Measurements from ENCODE around the gene TMEM164.
"Not testable (repeated sequence)": the region's sequence is repeated elsewhere in the genome, so short reads cannot be mapped to it uniquely, and the experiment has no call there.

The TMEM164 gene

DNA sequence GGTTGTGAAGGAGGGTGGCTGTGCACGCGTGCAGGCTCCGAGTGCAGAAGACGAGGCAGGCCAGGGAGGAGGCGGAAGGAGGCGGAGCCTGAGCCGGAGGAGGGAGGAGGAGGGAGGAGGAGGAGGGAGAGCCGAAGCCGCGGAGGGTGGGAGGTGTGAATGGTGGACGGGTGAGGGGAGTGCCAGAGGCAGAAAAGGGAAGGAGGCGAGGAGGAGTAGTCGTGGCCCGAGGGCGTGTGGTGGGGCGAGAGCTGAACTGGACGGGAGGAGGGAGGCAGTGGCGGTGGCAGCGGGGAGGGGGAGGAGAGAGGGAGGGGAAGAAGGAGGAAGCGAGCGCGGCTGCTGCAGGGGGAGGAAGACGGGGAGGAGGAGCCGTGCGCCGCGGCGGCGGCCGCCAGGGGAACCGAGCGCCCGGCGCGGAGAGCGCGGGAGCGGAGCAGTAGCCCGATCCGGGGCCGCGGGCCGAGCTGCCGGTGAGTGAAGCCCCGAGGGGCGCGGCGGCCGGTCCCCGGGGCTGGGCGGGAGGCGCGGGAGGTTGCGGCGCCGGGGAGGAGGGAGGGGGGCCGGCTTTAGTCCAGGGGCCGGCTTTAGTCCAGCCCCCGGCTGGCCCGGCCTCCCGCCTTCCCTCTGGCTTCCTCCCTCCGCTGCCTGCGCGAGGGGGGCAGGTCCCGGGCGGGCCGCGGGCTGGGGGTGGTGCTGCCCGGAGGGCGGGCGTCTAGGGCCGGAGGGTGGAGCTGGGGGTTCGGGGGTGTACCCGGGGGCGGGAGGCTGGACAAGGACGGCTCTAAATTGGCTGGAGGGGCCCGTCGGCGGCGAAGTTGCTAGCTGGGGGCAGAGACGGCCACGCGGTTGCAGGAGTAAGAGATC lies at the start of gene TMEM164:
TSS of gene TMEM164 (plus strand) at position 815 of the 867 bp plus-strand sequence. CDS start 661 bp downstream, outside the sequence.
- Histone ChIP-seq H3K27me3 (ENCODE audit: control insufficient read depth, insufficient read depth, low read length) (no peaks in the 10 kb centered on the region), H3K4me1 (ENCODE audit: control insufficient read depth, insufficient read depth, low read length) (no peaks in the 10 kb centered on the region), H3K36me3 (ENCODE audit: control insufficient read depth, insufficient read depth, low read length) (no peaks in the 10 kb centered on the region), H3K4me3 (ENCODE audit: low read length) (peak within 1 kb of the TSS; percentile 96; the same call in 1 of the 2 replicates), H3K27ac (ENCODE audit: low read length) (no peak within 1 kb of the TSS), H3K9me3 (ENCODE audit: control insufficient read depth, insufficient read depth, low read length) (no peaks in the 10 kb centered on the region)
- DNase-seq (ENCODE audit: low read depth, low spot score): no peak
- no CpG with 5 or more reads among the region's 83 CpGs for WGBS (ENCODE audit: insufficient coverage, insufficient read length)

DNA sequence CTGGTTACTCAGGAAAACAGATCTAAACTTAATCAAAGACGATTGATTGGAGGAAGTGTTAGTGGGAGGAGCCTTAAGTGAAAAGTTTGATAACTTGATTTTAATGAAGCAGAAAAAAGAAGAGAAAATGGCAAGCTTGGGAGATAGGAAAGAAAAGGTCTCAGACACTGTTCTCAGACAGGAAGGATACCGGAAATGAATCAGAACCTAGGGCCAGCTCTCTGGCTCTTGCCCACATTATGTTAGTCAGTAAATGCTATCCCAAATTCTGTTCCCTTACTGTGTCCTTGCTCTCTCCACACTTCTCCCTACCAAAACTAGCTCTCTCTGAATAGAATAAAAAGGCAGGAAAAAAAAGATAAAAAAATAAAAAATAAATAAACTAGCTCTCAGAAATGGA lies 48.6 kb upstream of the TMEM164 start:
- no CpG with 5 or more reads among the region's 2 CpGs for WGBS (ENCODE audit: insufficient coverage, insufficient read length)
- H3K4me3 ChIP-seq (ENCODE audit: low read length): no peak overlapping the region
- no peak for DNase-seq (ENCODE audit: low read depth, low spot score)
- no peaks in the 10 kb centered on the region for H3K4me1 ChIP-seq (ENCODE audit: control insufficient read depth, insufficient read depth, low read length)
- H3K27ac ChIP-seq (ENCODE audit: low read length): no peak overlapping the region
- no peaks in the 10 kb centered on the region for H3K9me3 ChIP-seq (ENCODE audit: control insufficient read depth, insufficient read depth, low read length)
- no peaks in the 10 kb centered on the region for H3K36me3 ChIP-seq (ENCODE audit: control insufficient read depth, insufficient read depth, low read length)
- H3K27me3 ChIP-seq (ENCODE audit: control insufficient read depth, insufficient read depth, low read length): no peaks in the 10 kb centered on the region

DNA sequence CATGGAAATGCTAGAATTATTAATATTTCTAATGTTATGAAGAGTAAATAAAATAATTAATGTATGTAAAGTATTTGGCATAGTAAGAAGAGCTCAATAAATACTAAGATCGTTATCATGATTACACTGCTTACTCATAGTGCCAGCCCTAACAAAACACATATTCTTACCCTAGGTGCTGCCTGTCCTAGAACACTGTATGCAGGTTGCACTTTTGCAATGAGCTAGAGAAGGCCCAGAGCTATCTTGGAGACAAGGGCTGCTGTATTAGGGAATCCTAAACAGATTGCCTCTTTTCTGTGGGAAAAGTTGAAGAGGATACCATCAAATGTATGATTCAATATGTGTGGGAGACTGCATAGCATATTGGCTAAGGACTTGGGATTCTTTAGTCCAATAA lies 48.0 kb upstream of the TMEM164 start:
- no CpG with 5 or more reads among the region's 1 CpG for WGBS (ENCODE audit: insufficient coverage, insufficient read length)
- no peaks in the 10 kb centered on the region for H3K36me3 ChIP-seq (ENCODE audit: control insufficient read depth, insufficient read depth, low read length)
- H3K27me3 ChIP-seq (ENCODE audit: control insufficient read depth, insufficient read depth, low read length): no peaks in the 10 kb centered on the region
- H3K27ac ChIP-seq (ENCODE audit: low read length): no peak overlapping the region
- H3K4me1 ChIP-seq (ENCODE audit: control insufficient read depth, insufficient read depth, low read length): no peaks in the 10 kb centered on the region
- DNase-seq (ENCODE audit: low read depth, low spot score): no peak
- H3K4me3 ChIP-seq (ENCODE audit: low read length): no peak overlapping the region
- H3K9me3 ChIP-seq (ENCODE audit: control insufficient read depth, insufficient read depth, low read length): no peaks in the 10 kb centered on the region

DNA sequence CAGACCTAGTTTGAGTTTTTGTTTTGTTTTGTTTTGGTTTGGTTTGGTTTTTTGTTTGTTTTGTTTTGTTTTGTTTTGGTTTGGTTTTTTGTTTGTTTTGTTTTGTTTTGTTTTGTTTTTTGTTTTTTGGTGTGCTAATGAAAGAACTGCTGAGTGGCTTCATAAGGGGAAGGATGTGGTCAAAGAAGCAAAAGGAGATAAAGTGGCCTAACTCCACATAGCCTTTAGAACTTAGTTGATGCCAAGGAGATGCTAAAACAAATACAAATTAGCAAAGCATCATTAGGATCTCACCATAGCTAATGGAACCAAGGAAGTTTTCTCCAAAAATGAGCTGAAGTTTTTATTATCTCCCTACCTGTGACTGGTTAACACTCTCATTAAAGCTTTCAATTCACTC lies 44.6 kb upstream of the TMEM164 start:
- H3K27ac ChIP-seq (ENCODE audit: low read length): no peak overlapping the region
- no peaks in the 10 kb centered on the region for H3K36me3 ChIP-seq (ENCODE audit: control insufficient read depth, insufficient read depth, low read length)
- H3K9me3 ChIP-seq (ENCODE audit: control insufficient read depth, insufficient read depth, low read length): no peaks in the 10 kb centered on the region
- no peak for DNase-seq (ENCODE audit: low read depth, low spot score)
- H3K4me3 ChIP-seq (ENCODE audit: low read length): no peak overlapping the region
- no peaks in the 10 kb centered on the region for H3K4me1 ChIP-seq (ENCODE audit: control insufficient read depth, insufficient read depth, low read length)
- no peaks in the 10 kb centered on the region for H3K27me3 ChIP-seq (ENCODE audit: control insufficient read depth, insufficient read depth, low read length)

DNA sequence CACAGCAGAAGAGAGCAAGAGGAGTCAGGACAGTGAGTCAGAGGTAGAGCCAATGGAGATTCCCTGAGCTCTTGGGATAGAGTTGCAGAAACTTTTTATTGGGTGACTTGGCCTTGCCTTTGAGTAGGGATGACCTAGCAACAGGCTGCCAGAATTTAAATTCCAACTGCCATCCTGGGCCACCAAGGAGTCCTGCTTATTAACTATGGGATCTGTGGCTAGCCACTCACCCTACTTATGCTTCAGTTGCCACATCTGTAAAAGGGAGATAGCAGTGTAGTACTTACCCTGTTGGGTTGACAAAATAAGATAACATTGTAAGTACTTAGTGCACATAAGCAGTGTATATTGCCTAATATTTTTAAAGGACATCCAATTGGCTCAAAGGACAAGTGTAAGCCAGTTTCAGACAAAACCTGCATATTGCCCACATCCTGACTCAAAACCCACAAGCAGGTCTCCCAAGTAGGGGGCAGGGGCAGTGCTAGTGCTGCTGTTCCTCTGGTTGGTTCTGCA lies 43.5 kb upstream of the TMEM164 start:
- H3K9me3 ChIP-seq (ENCODE audit: control insufficient read depth, insufficient read depth, low read length): no peaks in the 10 kb centered on the region
- no peaks in the 10 kb centered on the region for H3K36me3 ChIP-seq (ENCODE audit: control insufficient read depth, insufficient read depth, low read length)
- DNase-seq (ENCODE audit: low read depth, low spot score): no peak
- H3K4me1 ChIP-seq (ENCODE audit: control insufficient read depth, insufficient read depth, low read length): no peaks in the 10 kb centered on the region
- H3K4me3 ChIP-seq (ENCODE audit: low read length): no peak overlapping the region
- H3K27me3 ChIP-seq (ENCODE audit: control insufficient read depth, insufficient read depth, low read length): no peaks in the 10 kb centered on the region
- H3K27ac ChIP-seq (ENCODE audit: low read length): no peak overlapping the region

DNA sequence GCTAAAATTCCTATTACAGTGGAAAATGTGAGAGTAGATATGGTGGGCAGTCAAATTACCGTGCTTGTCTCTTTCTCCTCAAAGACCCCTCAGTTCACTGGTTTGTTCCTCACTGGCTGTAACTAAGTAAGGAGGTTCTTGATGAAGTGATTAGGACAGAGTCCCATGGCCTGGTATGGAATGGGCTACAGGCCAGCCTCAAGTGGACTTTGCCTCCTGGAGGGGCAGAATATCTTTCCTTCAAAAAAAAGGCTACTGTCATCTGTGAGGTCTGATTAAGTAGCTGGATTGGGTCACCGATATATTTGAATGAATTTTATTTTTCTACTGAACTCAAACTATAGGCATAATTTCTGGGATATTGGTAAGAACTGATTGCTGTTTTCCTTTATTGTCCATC lies 38.5 kb upstream of the TMEM164 start:
- no peak for DNase-seq (ENCODE audit: low read depth, low spot score)
- H3K36me3 ChIP-seq (ENCODE audit: control insufficient read depth, insufficient read depth, low read length): no peaks in the 10 kb centered on the region
- no CpG with 5 or more reads among the region's 2 CpGs for WGBS (ENCODE audit: insufficient coverage, insufficient read length)
- no peaks in the 10 kb centered on the region for H3K4me1 ChIP-seq (ENCODE audit: control insufficient read depth, insufficient read depth, low read length)
- no peak overlapping the region for H3K27ac ChIP-seq (ENCODE audit: low read length)
- H3K9me3 ChIP-seq (ENCODE audit: control insufficient read depth, insufficient read depth, low read length): no peaks in the 10 kb centered on the region
- no peaks in the 10 kb centered on the region for H3K27me3 ChIP-seq (ENCODE audit: control insufficient read depth, insufficient read depth, low read length)
- no peak overlapping the region for H3K4me3 ChIP-seq (ENCODE audit: low read length)

DNA sequence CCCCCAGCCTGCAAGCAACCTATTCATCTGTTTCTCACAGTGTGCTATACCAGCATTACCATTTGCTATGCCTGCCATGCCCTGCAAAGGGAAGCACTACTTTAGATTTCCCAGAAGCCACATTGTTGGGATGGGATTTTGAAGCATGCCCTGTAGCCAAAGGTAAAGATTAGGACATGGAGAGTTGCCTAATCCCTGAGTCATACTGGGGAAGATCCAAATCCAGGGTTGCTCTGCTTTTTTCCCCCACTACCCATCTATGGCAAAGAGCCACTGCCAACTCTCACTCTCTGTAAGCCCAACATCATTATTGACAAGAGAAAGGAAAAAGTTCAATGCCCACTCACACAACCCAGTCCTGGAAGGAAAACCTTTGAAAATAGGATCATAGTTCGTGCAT lies 36.7 kb upstream of the TMEM164 start:
- no CpG with 5 or more reads among the region's 1 CpG for WGBS (ENCODE audit: insufficient coverage, insufficient read length)
- Histone ChIP-seq H3K36me3 (ENCODE audit: control insufficient read depth, insufficient read depth, low read length) (no peaks in the 10 kb centered on the region), H3K4me3 (ENCODE audit: low read length) (no peak overlapping the region), H3K27me3 (ENCODE audit: control insufficient read depth, insufficient read depth, low read length) (no peaks in the 10 kb centered on the region), H3K4me1 (ENCODE audit: control insufficient read depth, insufficient read depth, low read length) (no peaks in the 10 kb centered on the region), H3K9me3 (ENCODE audit: control insufficient read depth, insufficient read depth, low read length) (no peaks in the 10 kb centered on the region), H3K27ac (ENCODE audit: low read length) (no peak overlapping the region)
- DNase-seq (ENCODE audit: low read depth, low spot score): no peak

DNA sequence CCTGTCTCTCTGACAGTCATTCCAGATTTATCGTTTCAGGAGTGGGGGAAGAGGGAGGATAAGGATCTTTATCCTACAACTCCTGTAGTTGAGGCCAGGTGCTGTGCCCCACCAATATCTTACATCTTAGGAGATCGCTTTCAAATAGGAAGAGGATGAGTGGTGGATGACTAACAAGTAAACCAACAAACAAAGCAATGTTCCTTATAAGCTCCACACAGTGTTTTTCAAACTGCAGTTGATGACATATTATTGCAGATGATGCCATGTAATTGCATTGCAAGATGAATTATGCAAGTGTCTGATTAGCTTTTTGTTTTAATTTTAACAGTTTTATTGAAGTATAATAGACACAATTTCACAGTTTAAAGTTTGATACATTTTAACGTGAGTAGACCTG lies 35.8 kb upstream of the TMEM164 start:
- no peak overlapping the region for H3K27ac ChIP-seq (ENCODE audit: low read length)
- H3K4me1 ChIP-seq (ENCODE audit: control insufficient read depth, insufficient read depth, low read length): no peaks in the 10 kb centered on the region
- no peaks in the 10 kb centered on the region for H3K27me3 ChIP-seq (ENCODE audit: control insufficient read depth, insufficient read depth, low read length)
- no peaks in the 10 kb centered on the region for H3K36me3 ChIP-seq (ENCODE audit: control insufficient read depth, insufficient read depth, low read length)
- DNase-seq (ENCODE audit: low read depth, low spot score): no peak
- no peaks in the 10 kb centered on the region for H3K9me3 ChIP-seq (ENCODE audit: control insufficient read depth, insufficient read depth, low read length)
- no CpG with 5 or more reads among the region's 3 CpGs for WGBS (ENCODE audit: insufficient coverage, insufficient read length)
- H3K4me3 ChIP-seq (ENCODE audit: low read length): no peak overlapping the region

DNA sequence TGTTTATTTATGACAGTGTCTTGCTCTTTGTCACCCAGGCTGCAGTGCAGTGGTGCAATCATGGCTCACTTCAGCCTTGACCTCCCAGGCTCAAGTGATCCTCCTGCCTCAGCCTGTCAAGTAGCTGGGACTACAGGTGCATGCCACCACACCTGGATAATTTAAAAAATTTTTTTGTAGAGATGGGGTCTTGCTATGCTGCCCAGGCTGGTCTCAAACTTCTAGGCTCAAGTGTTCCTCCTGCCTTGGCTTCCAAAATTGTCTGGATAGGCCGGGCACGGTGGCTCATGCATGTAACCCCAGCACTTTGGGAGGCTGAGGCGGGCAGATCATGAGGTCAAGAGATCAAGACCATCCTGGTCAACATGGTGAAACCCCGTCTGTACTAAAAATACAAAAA lies 32.1 kb upstream of the TMEM164 start:
- not testable (repeated sequence) for H3K27me3 ChIP-seq (ENCODE audit: control insufficient read depth, insufficient read depth, low read length); H3K9me3 ChIP-seq (ENCODE audit: control insufficient read depth, insufficient read depth, low read length); H3K4me3 ChIP-seq (ENCODE audit: low read length); H3K36me3 ChIP-seq (ENCODE audit: control insufficient read depth, insufficient read depth, low read length); H3K4me1 ChIP-seq (ENCODE audit: control insufficient read depth, insufficient read depth, low read length); H3K27ac ChIP-seq (ENCODE audit: low read length); DNase-seq (ENCODE audit: low read depth, low spot score)
- WGBS (ENCODE audit: insufficient coverage, insufficient read length): no CpG with 5 or more reads among the region's 4 CpGs

DNA sequence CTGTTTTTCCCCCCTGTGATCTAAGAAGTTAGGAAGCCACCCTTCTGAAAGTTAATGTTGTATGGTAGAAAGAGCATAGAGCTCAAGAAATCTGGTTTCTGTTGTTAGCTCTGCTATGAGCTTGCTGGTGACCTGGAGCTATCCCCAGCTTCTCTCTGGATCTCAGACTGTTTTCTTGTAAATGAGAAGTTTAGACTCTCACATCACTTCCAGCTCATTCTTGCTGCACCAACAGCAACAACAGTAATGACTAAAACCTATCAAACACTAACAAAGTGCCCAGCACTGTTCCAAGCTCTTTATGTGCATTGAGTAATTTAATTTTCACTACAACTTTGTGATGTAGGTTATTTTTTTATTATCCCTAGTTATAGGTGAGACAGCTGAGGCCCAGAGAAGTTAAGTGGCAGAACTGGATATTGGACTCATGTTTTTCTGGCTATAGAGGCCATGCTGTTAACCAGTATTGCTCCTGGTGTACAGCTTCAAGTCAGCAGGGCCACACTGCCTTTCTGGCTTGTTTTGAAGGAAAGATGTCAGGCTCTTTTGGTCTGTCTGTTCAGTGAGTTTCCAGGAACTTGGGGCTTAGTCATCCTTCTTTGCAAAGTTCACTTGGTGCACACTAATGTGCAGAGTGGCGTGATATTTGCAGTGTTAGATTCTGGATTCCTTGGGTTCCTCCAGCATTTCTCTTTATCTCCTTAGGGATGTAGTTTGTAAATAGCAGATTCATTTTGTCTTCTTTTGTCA lies 27.8 kb upstream of the TMEM164 start:
- no peak overlapping the region for H3K27ac ChIP-seq (ENCODE audit: low read length)
- H3K9me3 ChIP-seq (ENCODE audit: control insufficient read depth, insufficient read depth, low read length): no peaks in the 10 kb centered on the region
- no CpG with 5 or more reads among the region's 1 CpG for WGBS (ENCODE audit: insufficient coverage, insufficient read length)
- H3K36me3 ChIP-seq (ENCODE audit: control insufficient read depth, insufficient read depth, low read length): no peaks in the 10 kb centered on the region
- H3K27me3 ChIP-seq (ENCODE audit: control insufficient read depth, insufficient read depth, low read length): no peaks in the 10 kb centered on the region
- no peak for DNase-seq (ENCODE audit: low read depth, low spot score)
- H3K4me1 ChIP-seq (ENCODE audit: control insufficient read depth, insufficient read depth, low read length): no peaks in the 10 kb centered on the region
- H3K4me3 ChIP-seq (ENCODE audit: low read length): no peak overlapping the region
